ENCODE measurements around the gene PRPF4. TPM values are rescaled to one million over a fixed set of nuclear protein-coding genes. Genes with fewer than 3 reads are reported as not detected.

PRPF4 gene
- total and polyA plus RNA-seq, 7 donors = 10.9 to 33.4 (median 20.3) TPM

DNA sequence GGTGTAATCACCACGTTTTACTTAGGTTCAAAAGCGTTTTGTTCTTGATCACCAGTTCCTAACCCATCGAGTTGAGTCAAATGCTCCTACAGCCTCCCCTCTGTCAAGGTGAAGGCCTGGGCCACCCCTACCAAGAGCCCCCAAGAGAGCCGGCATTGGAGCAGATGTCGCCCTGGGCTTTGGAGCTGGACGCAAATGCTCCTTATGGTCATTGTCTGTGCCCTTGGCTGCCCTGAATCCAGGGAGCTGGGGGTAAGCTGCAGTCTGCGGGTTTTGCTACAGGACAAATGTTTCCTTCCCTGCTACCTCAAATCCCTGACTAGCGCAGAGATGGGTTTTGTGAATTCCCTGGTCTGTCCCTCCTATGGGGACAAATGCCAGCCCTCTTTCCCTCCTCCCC is 22.9 kb downstream of the PRPF4 start:
- intact Hi-C loops (cut with DNase I) = no loop called here

GRCh38 chr9:113298924-113299770 is 23.7 kb downstream of the PRPF4 start:
- TF ChIP-seq, protein P1, sequence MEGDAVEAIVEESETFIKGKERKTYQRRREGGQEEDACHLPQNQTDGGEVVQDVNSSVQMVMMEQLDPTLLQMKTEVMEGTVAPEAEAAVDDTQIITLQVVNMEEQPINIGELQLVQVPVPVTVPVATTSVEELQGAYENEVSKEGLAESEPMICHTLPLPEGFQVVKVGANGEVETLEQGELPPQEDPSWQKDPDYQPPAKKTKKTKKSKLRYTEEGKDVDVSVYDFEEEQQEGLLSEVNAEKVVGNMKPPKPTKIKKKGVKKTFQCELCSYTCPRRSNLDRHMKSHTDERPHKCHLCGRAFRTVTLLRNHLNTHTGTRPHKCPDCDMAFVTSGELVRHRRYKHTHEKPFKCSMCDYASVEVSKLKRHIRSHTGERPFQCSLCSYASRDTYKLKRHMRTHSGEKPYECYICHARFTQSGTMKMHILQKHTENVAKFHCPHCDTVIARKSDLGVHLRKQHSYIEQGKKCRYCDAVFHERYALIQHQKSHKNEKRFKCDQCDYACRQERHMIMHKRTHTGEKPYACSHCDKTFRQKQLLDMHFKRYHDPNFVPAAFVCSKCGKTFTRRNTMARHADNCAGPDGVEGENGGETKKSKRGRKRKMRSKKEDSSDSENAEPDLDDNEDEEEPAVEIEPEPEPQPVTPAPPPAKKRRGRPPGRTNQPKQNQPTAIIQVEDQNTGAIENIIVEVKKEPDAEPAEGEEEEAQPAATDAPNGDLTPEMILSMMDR (IDR thresholded peaks at IDR 0.05) = no peak
- intact Hi-C loops (cut with DNase I) = no loop called here
- Histone ChIP-seq H3K36me3 (ENCODE audit: insufficient read depth in 1 of 2, low read depth in 1 of 2) (peaks cover 0 to 1% of the 10 kb centered on the region in 2 donors), H3K27ac (no peak overlapping the region), H3K9me3 (no peaks in the 10 kb centered on the region), H3K27me3 (ENCODE audit: insufficient read depth in 3 of 3, low read length in 2 of 3) (no peaks in the 10 kb centered on the region), H3K4me3 (no peak overlapping the region), H3K4me1 (no peaks in the 10 kb centered on the region)
- ATAC-seq = no peak
- 76 to 80% (median 79%) methylated on average over 15 of the region's 15 CpGs for WGBS, 3 donors
- DNase-seq = no peak

More for the DNA sequence above, 22.9 kb downstream of the PRPF4 start:
- TF ChIP-seq, protein P1 (IDR thresholded peaks at IDR 0.05) = no peak
- Histone ChIP-seq H3K27me3 (ENCODE audit: insufficient read depth in 3 of 3, low read length in 2 of 3) (no peaks in the 10 kb centered on the region), H3K27ac (no peak overlapping the region), H3K4me3 (no peak overlapping the region), H3K4me1 (no peaks in the 10 kb centered on the region), H3K9me3 (no peaks in the 10 kb centered on the region), H3K36me3 (ENCODE audit: insufficient read depth in 1 of 2, low read depth in 1 of 2) (peaks cover 0 to 9% of the 10 kb centered on the region in 2 donors)
- DNase-seq = no peak
- 89 to 91% (median 90%) methylated on average over 8 of the region's 8 CpGs for WGBS, 3 donors
- no peak for ATAC-seq

- ATAC-seq = no peak
- intact Hi-C loops (cut with DNase I) = no loop called here
- WGBS, 3 donors = 41 to 56% (median 55%) methylated on average over 8 of the region's 8 CpGs
Observed at GRCh38 chr9:113299800-113300292, 24.4 kb downstream of the PRPF4 start.

DNA sequence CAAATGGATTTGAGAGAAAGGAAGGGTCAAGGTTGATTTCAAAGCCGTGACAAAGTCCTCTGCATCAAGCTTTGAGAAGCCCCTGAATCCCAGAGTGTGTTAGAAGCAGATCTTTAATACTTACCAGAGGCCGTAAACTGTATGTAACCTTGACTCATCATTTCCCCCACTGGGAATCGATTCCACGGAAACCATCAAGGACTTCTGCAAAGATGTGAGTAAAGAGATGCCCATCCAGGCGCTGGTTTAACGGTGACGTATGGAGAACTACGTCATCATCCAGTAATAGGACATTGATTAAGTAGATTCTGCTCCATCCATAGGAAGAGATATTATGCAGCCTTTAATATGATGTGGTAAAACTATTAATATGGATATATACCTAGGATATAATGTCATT is 26.1 kb downstream of the PRPF4 start:
- Histone ChIP-seq H3K27me3 (ENCODE audit: insufficient read depth in 3 of 3, low read length in 2 of 3) (no peaks in the 10 kb centered on the region), H3K4me3 (no peak overlapping the region), H3K4me1 (no peaks in the 10 kb centered on the region), H3K36me3 (ENCODE audit: insufficient read depth in 1 of 2, low read depth in 1 of 2) (no peaks in the 10 kb centered on the region), H3K9me3 (no peaks in the 10 kb centered on the region), H3K27ac (no peak overlapping the region)
- WGBS, 3 donors = 85 to 91% (median 86%) methylated on average over 8 of the region's 8 CpGs
- intact Hi-C loops (cut with DNase I) = no loop called here
- ATAC-seq (no peak), DNase-seq (no peak)
- TF ChIP-seq, protein P1 (IDR thresholded peaks at IDR 0.05) = no peak

More at GRCh38 chr9:113299800-113300292, 24.4 kb downstream of the PRPF4 start:
- TF ChIP-seq, protein P1 (IDR thresholded peaks at IDR 0.05) = no peak
- Histone ChIP-seq H3K4me3 (no peak overlapping the region), H3K27ac (no peak overlapping the region), H3K27me3 (ENCODE audit: insufficient read depth in 3 of 3, low read length in 2 of 3) (no peaks in the 10 kb centered on the region), H3K9me3 (no peaks in the 10 kb centered on the region), H3K4me1 (no peaks in the 10 kb centered on the region), H3K36me3 (ENCODE audit: insufficient read depth in 1 of 2, low read depth in 1 of 2) (no peaks in the 10 kb centered on the region)
- no peak for DNase-seq

Data from psoas muscle (tissue), 8 donors.